Activated T-helper 1 cell treated with anti-CD3 and anti-CD28 coated beads, Interleukin-12 subunit alpha, Interleukin-12 subunit beta, Interleukin-2, Interleukin-4 antibody, amounts not matched to agents 30 ng/mL and 10 ng/mL and 1 ng/mL, durations not matched to agents 14 hours and 24 hours and 36 hours (primary cell): ENCODE data around the gene LENG8. TPM values are rescaled to one million over a fixed set of nuclear protein-coding genes. Genes with fewer than 3 reads are reported as not detected.
A peak's percentile ranks its signal among the peaks of the same experiment; 100 is the strongest.
"Not testable (repeated sequence)": the region's sequence is repeated elsewhere in the genome, so short reads cannot be mapped to it uniquely, and the experiment has no call there.

Source experiments
- DNase-seq: peaks from one replicate; pipeline ENCODE4 v3.0.0; 2021; ENCODE audit warnings: low spot score
- H3K27ac Mint-ChIP-seq: one replicate; pipeline ENCODE4 v1.8.0; 2021; ENCODE audit warnings: mild to moderate bottlenecking, mixed read lengths
- H3K27me3 Mint-ChIP-seq: one replicate; pipeline ENCODE4 v1.8.0; 2022; ENCODE audit warnings: mild to moderate bottlenecking, moderate library complexity, mixed read lengths; ENCODE audit not compliant: insufficient read depth
- H3K36me3 Mint-ChIP-seq: one replicate; pipeline ENCODE4 v1.8.0; 2021; ENCODE audit warnings: low read depth, mixed read lengths
- H3K4me1 Mint-ChIP-seq: one replicate; pipeline ENCODE4 v1.8.0; 2021; ENCODE audit warnings: low read depth, mixed read lengths
- H3K4me3 Mint-ChIP-seq: one replicate; pipeline ENCODE4 v1.8.0; 2021; ENCODE audit warnings: mild to moderate bottlenecking, moderate library complexity, mixed read lengths
- H3K9me3 Mint-ChIP-seq: one replicate; pipeline ENCODE4 v1.8.0; 2021; ENCODE audit warnings: mixed read lengths
- intact Hi-C: fragments of 100-400 bp; cut with micrococcal nuclease; formaldehyde crosslinking; loops from one replicate; pipeline ENCODE4 v1.15.1; 2024
- total RNA-seq: library from RNA; stranded (reverse); gene quantifications from 2 replicates; pipeline ENCODE4 v1.2.3, GENCODE V29; 2022

Gene LENG8
- total RNA-seq, 1 donor from 2014 or later: 192 TPM

GRCh38 chr19:54461613-54462012, 12.6 kb downstream of the LENG8 start:
- peaks cover 31% of the 10 kb centered on the region for H3K36me3 Mint-ChIP-seq
- no peak overlapping the region for H3K27ac Mint-ChIP-seq
- peak overlapping the region; percentile 74 for H3K4me3 Mint-ChIP-seq
- H3K4me1 Mint-ChIP-seq: peaks cover 31% of the 10 kb centered on the region
- DNase-seq: no peak
- intact Hi-C loops: loop anchor here (5.0 to 10.0 kb wide), 3 partner anchors 876 to 1267 kb away; partner anchors contain the start of genes CCDC106, KMT5C, ZNF580 and ZNF581
- peaks cover 6% of the 10 kb centered on the region for H3K27me3 Mint-ChIP-seq
- no peaks in the 10 kb centered on the region for H3K9me3 Mint-ChIP-seq

- peaks cover 31% of the 10 kb centered on the region for H3K36me3 Mint-ChIP-seq
- H3K4me3 Mint-ChIP-seq: peak overlapping the region; percentile 74
- no peaks in the 10 kb centered on the region for H3K9me3 Mint-ChIP-seq
- no peak for DNase-seq
- intact Hi-C loops: loop anchor here (5.0 to 10.0 kb wide), 3 partner anchors 875 to 1267 kb away; partner anchors contain the start of genes CCDC106, KMT5C, ZNF580 and ZNF581
- peaks cover 31% of the 10 kb centered on the region for H3K4me1 Mint-ChIP-seq
- no peak overlapping the region for H3K27ac Mint-ChIP-seq
- H3K27me3 Mint-ChIP-seq: peaks cover 9% of the 10 kb centered on the region
These were observed 13.2 kb downstream of the LENG8 start for GRCh38 chr19:54462047-54462654.

- Mint-ChIP-seq H3K27me3 (peaks cover 14% of the 10 kb centered on the region), H3K4me3 (peak overlapping the region; percentile 74), H3K4me1 (peaks cover 31% of the 10 kb centered on the region), H3K9me3 (no peaks in the 10 kb centered on the region), H3K27ac (no peak overlapping the region), H3K36me3 (peaks cover 27% of the 10 kb centered on the region)
- peak; percentile 59 for DNase-seq
- intact Hi-C loops: loop anchor here (1.0 to 10.0 kb wide), 8 partner anchors 14 to 1268 kb away; partner anchors contain the start of genes CCDC106, CNOT3, KMT5C and LENG8
These were observed 13.9 kb downstream of the LENG8 start for GRCh38 chr19:54462655-54463530.

- Mint-ChIP-seq H3K9me3 (no peaks in the 10 kb centered on the region), H3K27ac (peak within 1 kb of the TSS; percentile 89), H3K27me3 (peaks cover 21% of the 10 kb centered on the region), H3K36me3 (peaks cover 20% of the 10 kb centered on the region), H3K4me1 (peaks cover 25% of the 10 kb centered on the region), H3K4me3 (peak within 1 kb of the TSS; percentile 84)
- intact Hi-C loops: loop anchor here (1.0 to 10.0 kb wide), 17 partner anchors 10 to 1677 kb away; partner anchors contain the start of genes CCDC106, CDC42EP5, CNOT3 and FIZ1
- DNase-seq: peak; percentile 96
These were observed 14.6 kb downstream of the LENG8 start, which contains the start of gene LENG9 for GRCh38 chr19:54463531-54464043. LENG9 (minus strand) TSS chr19:54463778; CDS start chr19:54463526, 252 bp downstream.

GRCh38 chr19:54464044-54464629, 15.1 kb downstream of the LENG8 start:
- peak; percentile 89 for DNase-seq
- peak overlapping the region; percentile 84 for H3K4me3 Mint-ChIP-seq
- peak overlapping the region; percentile 89 for H3K27ac Mint-ChIP-seq
- peaks cover 26% of the 10 kb centered on the region for H3K27me3 Mint-ChIP-seq
- peaks cover 15% of the 10 kb centered on the region for H3K36me3 Mint-ChIP-seq
- H3K9me3 Mint-ChIP-seq: no peaks in the 10 kb centered on the region
- intact Hi-C loops: loop anchor here (1.0 to 10.0 kb wide), 12 partner anchors 9 to 1677 kb away; partner anchors contain the start of genes CCDC106, CDC42EP5, FIZ1 and KMT5C
- H3K4me1 Mint-ChIP-seq: peaks cover 19% of the 10 kb centered on the region

GRCh38 chr19:54464630-54465425, 15.8 kb downstream of the LENG8 start:
- Mint-ChIP-seq H3K4me3 (peak overlapping the region; percentile 84), H3K9me3 (no peaks in the 10 kb centered on the region), H3K36me3 (peaks cover 10% of the 10 kb centered on the region), H3K27ac (peak overlapping the region; percentile 89), H3K4me1 (peaks cover 12% of the 10 kb centered on the region), H3K27me3 (peaks cover 33% of the 10 kb centered on the region)
- DNase-seq: peak; percentile 79
- intact Hi-C loops: loop anchor here (1.0 to 10.0 kb wide), 12 partner anchors 8 to 1676 kb away; partner anchors contain the start of genes CCDC106, CDC42EP5, FIZ1 and KMT5C

- peaks cover 10% of the 10 kb centered on the region for H3K36me3 Mint-ChIP-seq
- peaks cover 40% of the 10 kb centered on the region for H3K27me3 Mint-ChIP-seq
- no peaks in the 10 kb centered on the region for H3K9me3 Mint-ChIP-seq
- peak overlapping the region; percentile 58 for H3K4me3 Mint-ChIP-seq
- intact Hi-C loops: loop anchor here (2.0 to 10.0 kb wide), 6 partner anchors 599 to 1675 kb away; partner anchors contain the start of genes CCDC106, DNAAF3, MYADM and ZNF444
- no peak for DNase-seq
- H3K4me1 Mint-ChIP-seq: peaks cover 14% of the 10 kb centered on the region
- no peak overlapping the region for H3K27ac Mint-ChIP-seq
These were observed 16.6 kb downstream of the LENG8 start for GRCh38 chr19:54465426-54466109.

GRCh38 chr19:54466110-54466480, 17.1 kb downstream of the LENG8 start:
- not testable (repeated sequence) for H3K27ac Mint-ChIP-seq, DNase-seq, H3K36me3 Mint-ChIP-seq, H3K9me3 Mint-ChIP-seq
- Mint-ChIP-seq H3K27me3 (peaks cover 44% of the 10 kb centered on the region), H3K4me1 (peaks cover 18% of the 10 kb centered on the region), H3K4me3 (peak overlapping the region; percentile 58)
- intact Hi-C loops: loop anchor here (2.0 to 10.0 kb wide), 3 partner anchors 701 to 1271 kb away; partner anchors contain the start of genes CCDC106, DNAAF3, ZNF580 and ZNF581

- intact Hi-C loops: loop anchor here (10.0 kb wide), 2 partner anchors 1175 to 1275 kb away; partner anchors contain the start of genes CCDC106, ZNF580, ZNF581 and ZNF665
- H3K9me3 Mint-ChIP-seq: no peaks in the 10 kb centered on the region
- H3K27me3 Mint-ChIP-seq: peaks cover 56% of the 10 kb centered on the region
- H3K4me3 Mint-ChIP-seq: no peak overlapping the region
- no peaks in the 10 kb centered on the region for H3K36me3 Mint-ChIP-seq
- DNase-seq: no peak
- H3K4me1 Mint-ChIP-seq: peaks cover 17% of the 10 kb centered on the region
- H3K27ac Mint-ChIP-seq: no peak overlapping the region
These were observed 20.5 kb downstream of the LENG8 start for GRCh38 chr19:54469496-54469934.

- DNase-seq: no peak
- intact Hi-C loops: no loop called here
- H3K36me3 Mint-ChIP-seq: no peaks in the 10 kb centered on the region
- H3K27me3 Mint-ChIP-seq: peaks cover 54% of the 10 kb centered on the region
- H3K27ac Mint-ChIP-seq: no peak overlapping the region
- peak overlapping the region; percentile 21 for H3K4me3 Mint-ChIP-seq
- no peaks in the 10 kb centered on the region for H3K9me3 Mint-ChIP-seq
- H3K4me1 Mint-ChIP-seq: peaks cover 13% of the 10 kb centered on the region
These were observed 21.4 kb downstream of the LENG8 start for GRCh38 chr19:54470276-54470887.
